ENCODE data around the gene PTH1R. TPM values are rescaled to one million over a fixed set of nuclear protein-coding genes. Genes with fewer than 3 reads are reported as not detected.
A peak's percentile ranks its signal among the peaks of the same experiment; 100 is the strongest.

Gene PTH1R
- total RNA-seq, 2 donors from 2014 or later = 1.4 to 1.7 TPM

- intact Hi-C loops (cut with DNase I, micrococcal nuclease) = loop anchor here in 1 of 2 donors (5.0 kb wide), 1 partner anchor 185 kb away; no protein-coding TSS in a partner anchor
These were observed 15.0 kb downstream of the PTH1R start for GRCh38 chr3:46892285-46893145.

GRCh38 chr3:46893146-46893748 lies 15.7 kb downstream of the PTH1R start:
- no peak for DNase-seq
- intact Hi-C loops (cut with DNase I, micrococcal nuclease) = loop anchor here in 1 of 2 donors (5.0 kb wide), 1 partner anchor 186 kb away; no protein-coding TSS in a partner anchor
- ATAC-seq = no peak

More at GRCh38 chr3:46892285-46893145, 15.0 kb downstream of the PTH1R start:
- DNase-seq (peak; percentile 61 to 67), ATAC-seq (peak; percentile 76)

GRCh38 chr3:46893763-46894162 lies 16.2 kb downstream of the PTH1R start:
- DNase-seq = no peak
- ATAC-seq = no peak
- intact Hi-C loops (cut with DNase I, micrococcal nuclease) = loop anchor here in 1 of 2 donors (5.0 kb wide), 1 partner anchor 186 kb away; no protein-coding TSS in a partner anchor

GRCh38 chr3:46894256-46894655 lies 16.7 kb downstream of the PTH1R start:
- ATAC-seq (no peak), DNase-seq (no peak)
- intact Hi-C loops (cut with DNase I, micrococcal nuclease) = loop anchor here in 1 of 2 donors (5.0 kb wide), 1 partner anchor 187 kb away; no protein-coding TSS in a partner anchor

- intact Hi-C loops (cut with DNase I, micrococcal nuclease) = no loop called here
- DNase-seq = peak; percentile 50 to 86
- ATAC-seq = peak; percentile 62
These were observed 17.7 kb downstream of the PTH1R start for GRCh38 chr3:46895204-46895660.

- DNase-seq (no peak), ATAC-seq (no peak)
- intact Hi-C loops (cut with DNase I, micrococcal nuclease) = no loop called here
These were observed 18.2 kb downstream of the PTH1R start for GRCh38 chr3:46895761-46896160.

- no peak for ATAC-seq
- intact Hi-C loops (cut with DNase I, micrococcal nuclease) = no loop called here
- DNase-seq = no peak
These were observed 18.9 kb downstream of the PTH1R start for GRCh38 chr3:46896386-46896785.

GRCh38 chr3:46897031-46897430 lies 19.5 kb downstream of the PTH1R start:
- DNase-seq (no peak), ATAC-seq (no peak)
- intact Hi-C loops (cut with DNase I, micrococcal nuclease) = no loop called here

- ATAC-seq (no peak), DNase-seq (no peak)
- intact Hi-C loops (cut with DNase I, micrococcal nuclease) = no loop called here
These were observed 20.4 kb downstream of the PTH1R start for GRCh38 chr3:46897829-46898320.

- DNase-seq (no peak), ATAC-seq (peak; percentile 29)
These were observed 21.0 kb downstream of the PTH1R start for GRCh38 chr3:46898321-46899150.

GRCh38 chr3:46899151-46900006 lies 21.9 kb downstream of the PTH1R start:
- DNase-seq (no peak), ATAC-seq (no peak)
- intact Hi-C loops (cut with DNase I, micrococcal nuclease) = loop anchor here in 1 of 2 donors (10.0 kb wide), 1 partner anchor 195 kb away; the partner anchor contains the start of gene TMIE

More at GRCh38 chr3:46898321-46899150, 21.0 kb downstream of the PTH1R start:
- intact Hi-C loops (cut with DNase I, micrococcal nuclease) = no loop called here

- intact Hi-C loops (cut with DNase I, micrococcal nuclease) = loop anchor here in 1 of 2 donors (10.0 kb wide), 1 partner anchor 195 kb away; the partner anchor contains the start of gene TMIE
- DNase-seq = no peak
- ATAC-seq = no peak
These were observed 22.4 kb downstream of the PTH1R start for GRCh38 chr3:46900007-46900292.

- ATAC-seq (no peak), DNase-seq (no peak)
- intact Hi-C loops (cut with DNase I, micrococcal nuclease) = loop anchor here in 1 of 2 donors (10.0 kb wide), 1 partner anchor 196 kb away; the partner anchor contains the start of gene TMIE
These were observed 22.8 kb downstream of the PTH1R start for GRCh38 chr3:46900356-46900755.

- ATAC-seq = no peak
- no peak for DNase-seq
- intact Hi-C loops (cut with DNase I, micrococcal nuclease) = loop anchor here in 1 of 2 donors (10.0 kb wide), 1 partner anchor 196 kb away; the partner anchor contains the start of gene TMIE
These were observed 23.5 kb downstream of the PTH1R start for GRCh38 chr3:46901061-46901460.

GRCh38 chr3:46901591-46902187 lies 24.2 kb downstream of the PTH1R start:
- no peak for DNase-seq
- no peak for ATAC-seq
- intact Hi-C loops (cut with DNase I, micrococcal nuclease) = loop anchor here in 1 of 2 donors (10.0 kb wide), 1 partner anchor 197 kb away; the partner anchor contains the start of gene TMIE

- DNase-seq = no peak
- intact Hi-C loops (cut with DNase I, micrococcal nuclease) = loop anchor here in 1 of 2 donors (10.0 kb wide), 1 partner anchor 197 kb away; the partner anchor contains the start of gene TMIE
- no peak for ATAC-seq
These were observed 24.7 kb downstream of the PTH1R start for GRCh38 chr3:46902188-46902631.
